Activated naive CD4-positive, alpha-beta T cell treated with anti-CD3 and anti-CD28 coated beads, Interleukin-2, amount 10 ng/mL, durations not matched to agents 7 days and 5 days (primary cell): ENCODE measurements around the gene TMED6.

Experiments used
- CTCF ChIA-PET: fragments of 350-600 bp; sonication (Branson Sonifier 250); formaldehyde crosslinking; loops from one replicate; lab custom pipeline; 2021; ENCODE audit warnings: antibody characterized with exemption; lab: Charles Lee
- DNase-seq: peaks from one replicate; pipeline ENCODE4 v3.0.0-alpha.2; 2020
- H3K27ac Mint-ChIP-seq: one replicate; pipeline ENCODE4 v1.8.0; 2021; ENCODE audit warnings: mild to moderate bottlenecking, moderate library complexity, mixed read lengths
- H3K27me3 Mint-ChIP-seq: one replicate; pipeline ENCODE4 v1.8.0; 2021; ENCODE audit warnings: mild to moderate bottlenecking, mixed read lengths
- H3K36me3 Mint-ChIP-seq: one replicate; pipeline ENCODE4 v1.8.0; 2021; ENCODE audit warnings: mixed read lengths
- H3K4me1 Mint-ChIP-seq: one replicate; pipeline ENCODE4 v1.8.0; 2021; ENCODE audit warnings: mixed read lengths
- H3K4me3 Mint-ChIP-seq: one replicate; pipeline ENCODE4 v1.8.0; 2021; ENCODE audit warnings: mild to moderate bottlenecking, moderate library complexity, mixed read lengths
- H3K9me3 Mint-ChIP-seq: one replicate; pipeline ENCODE4 v1.8.0; 2021; ENCODE audit warnings: mixed read lengths

TMED6 gene

DNA sequence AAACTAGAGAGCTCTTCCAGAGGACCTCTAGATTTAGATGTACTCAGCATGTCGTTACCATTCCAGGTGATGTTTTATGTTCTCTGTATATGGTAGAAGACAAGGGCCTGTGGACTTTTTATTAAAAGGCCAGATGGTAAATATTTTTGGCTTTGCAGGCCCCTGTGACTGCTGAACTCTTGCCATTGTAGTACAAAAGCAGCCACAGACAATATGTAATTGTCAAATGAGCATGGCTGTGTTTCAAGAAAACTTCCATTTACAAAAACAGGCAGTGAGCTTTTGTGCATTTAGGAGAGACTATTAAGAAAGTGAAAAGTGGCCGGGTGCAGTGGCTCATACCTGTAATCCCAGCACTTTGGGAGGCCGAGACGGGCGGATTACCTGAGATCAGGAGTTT, 7.4 kb downstream of the TMED6 start:
- peaks cover 39% of the 10 kb centered on the region for H3K36me3 Mint-ChIP-seq
- peaks cover 30% of the 10 kb centered on the region for H3K4me1 Mint-ChIP-seq
- CTCF ChIA-PET, result no interaction called here
- no peak overlapping the region for H3K27ac Mint-ChIP-seq
- no peaks in the 10 kb centered on the region for H3K27me3 Mint-ChIP-seq
- no peaks in the 10 kb centered on the region for H3K9me3 Mint-ChIP-seq
- no peak overlapping the region for H3K4me3 Mint-ChIP-seq
- DNase-seq, result no peak

DNA sequence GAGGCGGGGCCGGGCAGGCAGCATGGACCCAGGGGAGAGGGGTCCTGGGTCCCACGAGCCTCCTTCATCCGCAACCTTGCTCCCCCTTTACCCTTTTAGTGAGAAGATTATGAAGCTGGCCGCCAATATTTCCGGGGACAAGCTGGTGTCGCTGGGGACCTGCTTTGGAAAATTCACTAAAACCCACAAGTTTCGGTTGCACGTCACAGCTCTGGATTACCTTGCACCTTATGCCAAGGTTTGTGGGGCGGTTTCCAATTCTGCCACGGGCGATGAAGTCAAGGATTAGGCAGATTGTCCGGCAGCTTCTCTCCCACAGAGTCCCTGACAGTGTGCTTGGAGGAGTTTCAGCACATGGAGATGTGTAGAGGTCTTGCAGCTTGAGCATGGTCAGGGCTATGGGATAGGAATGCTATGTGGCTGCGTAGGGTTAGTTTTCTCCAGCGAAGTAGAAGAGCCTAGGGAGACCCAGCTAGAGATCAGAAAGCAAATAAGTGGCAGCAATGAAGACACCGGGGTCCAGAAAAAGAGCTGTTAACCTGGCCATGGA, 11.4 kb downstream of the TMED6 start:
- H3K4me3 Mint-ChIP-seq, result peak overlapping the region; percentile 100
- peaks cover 46% of the 10 kb centered on the region for H3K36me3 Mint-ChIP-seq
- H3K4me1 Mint-ChIP-seq, result peaks cover 50% of the 10 kb centered on the region
- H3K9me3 Mint-ChIP-seq, result no peaks in the 10 kb centered on the region
- peak; percentile 55 for DNase-seq
- no peaks in the 10 kb centered on the region for H3K27me3 Mint-ChIP-seq
- CTCF ChIA-PET, result interaction anchor here (0.6 to 2.0 kb wide), 4 partner anchors 43 to 334 kb away, joined by 3 to 9 read pairs (median 4); no protein-coding TSS in a partner anchor
- peak overlapping the region; percentile 97 for H3K27ac Mint-ChIP-seq

DNA sequence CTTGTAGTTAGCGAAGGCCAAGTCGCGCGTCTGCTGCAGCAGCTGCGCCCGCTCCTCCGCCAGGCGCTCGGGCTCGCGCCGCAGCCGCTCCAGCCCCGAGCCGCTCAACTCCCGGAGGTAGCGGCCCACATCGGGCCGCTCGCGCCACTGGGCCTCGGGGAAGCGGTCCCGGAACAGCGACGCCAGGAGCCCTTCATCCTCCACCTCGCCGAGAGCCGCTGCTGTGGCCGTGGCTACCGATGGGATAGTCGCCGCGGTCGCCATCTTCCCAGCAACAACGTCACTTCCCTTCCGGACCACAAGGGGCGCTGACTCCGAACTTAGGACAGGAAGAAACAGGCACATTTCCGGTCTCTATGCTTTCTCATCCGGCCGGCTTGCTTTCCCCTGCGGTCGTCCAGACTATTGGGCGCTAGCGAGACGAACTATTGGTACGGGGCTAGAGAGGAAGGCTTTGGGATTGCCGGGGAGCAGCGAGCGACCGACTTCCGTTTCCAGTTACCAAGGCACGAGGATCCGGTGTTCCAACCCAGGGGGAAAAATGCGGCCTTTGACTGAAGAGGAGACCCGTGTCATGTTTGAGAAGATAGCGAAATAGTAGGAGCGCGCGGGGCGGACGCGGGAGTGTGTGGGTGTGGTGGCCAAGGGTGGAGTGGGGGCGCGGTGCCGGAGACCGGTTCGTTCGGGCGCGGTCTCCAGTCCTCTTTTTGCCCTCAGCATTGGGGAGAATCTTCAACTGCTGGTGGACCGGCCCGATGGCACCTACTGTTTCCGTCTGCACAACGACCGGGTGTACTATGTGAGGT, 12.1 kb downstream of the TMED6 start, which contains the start of the genes COG8 and NIP7:
Gene COG8, minus strand, starts transcription at position 276 of the 806 bp plus-strand sequence. Its CDS starts 12 bp downstream, at position 264.
Gene NIP7, plus strand, starts transcription at position 484 of the 806 bp plus-strand sequence. Its CDS starts 58 bp downstream, at position 542.
- Mint-ChIP-seq H3K4me1 (peaks cover 50% of the 10 kb centered on the region), H3K4me3 (peak within 1 kb of the TSS; percentile 100), H3K36me3 (peaks cover 51% of the 10 kb centered on the region), H3K27ac (peak within 1 kb of the TSS; percentile 97), H3K9me3 (no peaks in the 10 kb centered on the region), H3K27me3 (no peaks in the 10 kb centered on the region)
- peak; percentile 96 for DNase-seq
- CTCF ChIA-PET, result interaction anchor here (0.9 kb wide), 2 partner anchors 9 to 280 kb away, joined by 3 read pairs; partner anchors contain the start of gene PDF

DNA sequence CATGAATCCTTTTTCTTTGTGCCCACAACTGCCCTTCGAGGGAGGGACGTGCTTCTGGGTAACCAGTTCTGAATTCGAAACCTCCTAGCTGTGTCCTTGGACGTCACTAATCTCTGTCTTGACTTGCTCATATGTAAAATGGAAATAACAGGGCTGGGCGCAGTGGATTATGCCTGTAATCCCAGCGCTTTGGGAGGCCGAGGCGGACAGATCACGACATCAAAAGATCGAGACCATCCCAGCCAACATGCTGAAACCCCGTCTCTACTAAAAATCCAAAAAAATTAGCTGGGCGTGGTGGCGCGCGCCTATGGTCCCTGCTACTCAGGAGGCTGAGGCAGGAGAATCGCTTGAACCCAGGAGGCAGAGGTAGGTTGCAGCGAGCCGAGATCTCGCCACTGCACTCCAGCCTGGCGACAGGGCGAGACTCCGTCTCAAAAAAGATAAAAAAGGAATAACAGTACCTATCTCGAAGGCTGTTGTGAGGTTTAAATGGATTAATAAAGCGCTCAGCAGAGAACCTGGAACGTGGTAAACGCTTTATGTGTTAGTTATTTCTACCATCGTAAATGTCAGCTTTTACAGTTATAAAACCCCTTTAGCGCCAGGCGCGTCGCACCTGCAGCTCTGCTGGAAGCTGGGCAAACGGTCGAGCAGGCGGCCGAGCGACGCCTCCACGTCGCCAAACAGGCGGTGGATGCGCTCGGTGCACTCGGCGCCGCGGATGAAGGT, 12.9 kb downstream of the TMED6 start:
- Mint-ChIP-seq H3K27me3 (no peaks in the 10 kb centered on the region), H3K27ac (peak overlapping the region; percentile 97), H3K4me3 (peak overlapping the region; percentile 100), H3K9me3 (no peaks in the 10 kb centered on the region), H3K4me1 (peaks cover 53% of the 10 kb centered on the region), H3K36me3 (peaks cover 55% of the 10 kb centered on the region)
- DNase-seq, result no peak
- CTCF ChIA-PET, result interaction anchor here (0.9 to 1.4 kb wide), 2 partner anchors 8 to 10 kb away, joined by 3 to 5 read pairs; partner anchors contain the start of gene PDF

DNA sequence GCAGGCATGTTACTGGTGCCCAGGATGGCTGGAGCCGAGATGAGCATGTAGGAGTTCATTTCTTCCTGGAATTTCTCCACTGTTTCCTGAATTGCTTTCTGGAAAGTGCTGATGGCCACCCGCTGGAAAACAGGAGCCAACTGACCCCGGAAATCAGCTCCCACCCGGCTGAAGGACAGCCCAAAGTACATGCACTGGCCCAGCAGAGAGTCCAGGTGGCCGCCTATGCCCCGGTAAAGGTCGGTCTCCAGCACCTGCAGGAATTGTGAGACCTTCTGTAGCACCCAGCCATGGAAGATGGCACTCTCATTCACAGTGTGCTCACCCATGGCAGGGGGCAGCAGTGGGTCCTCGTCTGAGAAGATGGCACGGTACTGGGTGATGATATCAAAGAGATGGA, 16.9 kb downstream of the TMED6 start:
- Mint-ChIP-seq H3K27me3 (no peaks in the 10 kb centered on the region), H3K27ac (no peak overlapping the region), H3K4me3 (no peak overlapping the region), H3K9me3 (no peaks in the 10 kb centered on the region), H3K4me1 (peaks cover 35% of the 10 kb centered on the region), H3K36me3 (peaks cover 40% of the 10 kb centered on the region)
- CTCF ChIA-PET, result no interaction called here
- DNase-seq, result no peak

DNA sequence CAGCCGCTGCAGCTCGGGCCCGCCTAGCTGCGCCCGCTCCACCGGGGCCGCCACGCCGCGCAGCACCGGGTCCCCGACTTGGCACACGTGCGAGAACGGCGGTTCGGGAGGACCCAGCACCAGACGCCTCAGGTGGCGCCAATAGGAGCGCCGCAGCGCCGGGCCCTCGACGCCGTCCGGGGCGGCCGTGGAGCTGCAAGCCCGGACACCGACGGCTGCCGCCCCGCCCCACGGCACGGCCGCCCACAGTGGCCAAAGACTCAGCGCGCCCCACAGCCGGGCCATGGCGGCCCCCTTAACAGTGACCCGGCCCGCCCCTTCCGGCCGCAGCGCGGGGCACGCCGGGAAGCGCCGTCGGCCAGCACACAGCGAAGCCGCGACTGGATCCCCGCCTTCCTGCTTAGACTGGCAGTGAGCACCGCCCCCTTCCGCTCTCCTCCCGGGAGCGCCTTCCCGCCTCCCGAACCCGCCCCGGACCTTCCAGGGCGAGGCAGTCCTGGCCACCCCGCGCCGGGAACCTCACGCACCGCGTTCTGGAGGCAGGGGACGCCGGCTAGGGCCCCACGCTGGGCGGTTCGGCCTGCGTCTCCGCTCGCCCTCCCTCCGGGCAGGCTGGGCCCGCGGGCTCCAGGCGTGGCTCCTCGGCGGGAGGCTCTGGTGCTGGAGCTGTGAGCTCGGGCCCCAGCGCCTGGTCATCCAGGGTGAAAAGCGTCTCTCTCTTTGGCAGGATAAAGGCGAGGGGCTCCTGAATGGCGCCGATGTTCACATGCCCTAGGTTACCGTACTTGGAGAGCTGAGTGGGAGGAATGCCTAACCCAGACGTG, 21.1 kb downstream of the TMED6 start, which contains the start of gene PDF:
Gene PDF, minus strand, starts transcription at position 303 of the 824 bp plus-strand sequence. Its CDS starts 18 bp downstream, at position 285.
- Mint-ChIP-seq H3K27me3 (no peaks in the 10 kb centered on the region), H3K36me3 (peaks cover 53% of the 10 kb centered on the region), H3K9me3 (no peaks in the 10 kb centered on the region), H3K4me3 (peak within 1 kb of the TSS; percentile 82), H3K27ac (peak within 1 kb of the TSS; percentile 81), H3K4me1 (peaks cover 49% of the 10 kb centered on the region)
- peak; percentile 91 for DNase-seq
- CTCF ChIA-PET, result interaction anchor here (0.6 to 1.5 kb wide), 2 partner anchors 9 to 791 kb away, joined by 3 read pairs; partner anchors contain the start of gene COG8

DNA sequence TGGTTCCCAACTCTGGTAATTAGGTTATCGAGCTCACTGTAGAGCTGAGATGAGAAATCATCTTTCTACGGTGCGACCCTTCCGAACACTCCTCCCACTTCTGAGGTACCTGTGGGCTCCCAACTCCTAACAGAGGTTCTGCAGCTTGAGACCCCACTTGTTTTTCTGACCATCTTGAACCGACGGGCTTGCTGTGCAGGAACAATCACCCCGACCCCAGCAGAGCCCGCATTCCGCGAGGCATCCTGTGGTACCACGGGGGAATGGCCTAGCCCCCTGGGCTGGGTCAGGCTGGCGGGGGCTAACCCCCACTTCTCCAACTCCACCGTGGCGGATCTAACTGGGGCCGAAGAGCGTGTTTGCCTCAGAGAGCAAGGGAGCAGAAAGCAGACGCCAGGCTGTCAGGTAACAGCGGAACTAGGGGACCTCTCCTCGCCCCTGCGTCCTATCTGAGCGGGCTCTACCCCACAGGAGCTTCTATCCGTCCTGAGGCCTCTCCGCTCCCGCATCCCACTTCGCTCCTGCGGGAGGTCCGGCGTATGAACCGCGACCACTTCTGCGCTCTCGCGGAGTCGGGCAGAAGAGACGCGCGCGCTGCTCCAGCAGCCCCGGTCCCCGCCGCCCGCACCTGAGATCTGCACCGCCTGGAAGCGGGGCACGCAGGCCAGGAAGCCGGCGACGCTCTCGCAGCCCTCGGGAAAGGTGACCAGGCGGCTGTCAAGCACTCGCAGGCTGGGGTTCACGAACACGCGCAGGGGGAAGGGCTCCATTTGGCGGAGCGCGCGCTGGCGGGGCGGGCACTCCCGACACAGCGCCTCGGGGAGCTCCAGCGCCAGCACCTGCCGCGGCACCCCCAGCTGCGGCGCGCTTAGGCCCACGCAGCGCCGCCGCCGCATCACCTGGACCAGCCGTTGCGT, 22.0 kb downstream of the TMED6 start:
- peak; percentile 67 for DNase-seq
- H3K4me1 Mint-ChIP-seq, result peaks cover 53% of the 10 kb centered on the region
- H3K9me3 Mint-ChIP-seq, result no peaks in the 10 kb centered on the region
- peak overlapping the region; percentile 75 for H3K27ac Mint-ChIP-seq
- no peaks in the 10 kb centered on the region for H3K27me3 Mint-ChIP-seq
- H3K4me3 Mint-ChIP-seq, result peak overlapping the region; percentile 77
- CTCF ChIA-PET, result interaction anchor here (1.0 to 1.5 kb wide), 4 partner anchors 9 to 57 kb away, joined by 3 to 5 read pairs (median 3); partner anchors contain the start of genes COG8 and TERF2
- H3K36me3 Mint-ChIP-seq, result peaks cover 53% of the 10 kb centered on the region

DNA sequence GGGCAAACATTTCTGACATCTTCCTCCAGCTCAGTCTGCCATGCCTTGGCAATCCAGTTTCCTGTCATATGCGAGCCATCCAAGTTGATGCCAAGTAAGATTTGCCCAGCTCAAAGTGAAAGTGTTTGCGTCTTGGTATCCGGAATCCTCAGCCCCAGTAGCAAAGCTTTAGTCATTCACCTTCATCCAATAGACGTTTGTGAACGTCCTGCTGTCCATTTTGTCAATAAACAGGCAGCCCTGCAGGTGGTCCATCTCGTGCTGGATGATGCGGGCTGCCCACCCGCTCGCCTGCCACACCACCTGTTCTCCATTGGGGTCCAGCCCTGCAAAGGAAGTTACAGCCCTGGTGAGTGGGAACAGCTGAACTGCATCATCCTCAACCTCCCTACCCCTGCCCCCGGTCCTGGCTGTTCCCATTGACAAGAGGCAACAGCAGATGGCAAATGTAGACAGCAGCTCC, 22.7 kb downstream of the TMED6 start:
- no peaks in the 10 kb centered on the region for H3K9me3 Mint-ChIP-seq
- peaks cover 48% of the 10 kb centered on the region for H3K36me3 Mint-ChIP-seq
- peaks cover 50% of the 10 kb centered on the region for H3K4me1 Mint-ChIP-seq
- H3K27me3 Mint-ChIP-seq, result no peaks in the 10 kb centered on the region
- DNase-seq, result no peak
- CTCF ChIA-PET, result interaction anchor here (1.0 to 1.3 kb wide), 3 partner anchors 9 to 57 kb away, joined by 3 to 5 read pairs (median 3); partner anchors contain the start of gene TERF2
- H3K4me3 Mint-ChIP-seq, result peak overlapping the region; percentile 77
- H3K27ac Mint-ChIP-seq, result peak overlapping the region; percentile 75

DNA sequence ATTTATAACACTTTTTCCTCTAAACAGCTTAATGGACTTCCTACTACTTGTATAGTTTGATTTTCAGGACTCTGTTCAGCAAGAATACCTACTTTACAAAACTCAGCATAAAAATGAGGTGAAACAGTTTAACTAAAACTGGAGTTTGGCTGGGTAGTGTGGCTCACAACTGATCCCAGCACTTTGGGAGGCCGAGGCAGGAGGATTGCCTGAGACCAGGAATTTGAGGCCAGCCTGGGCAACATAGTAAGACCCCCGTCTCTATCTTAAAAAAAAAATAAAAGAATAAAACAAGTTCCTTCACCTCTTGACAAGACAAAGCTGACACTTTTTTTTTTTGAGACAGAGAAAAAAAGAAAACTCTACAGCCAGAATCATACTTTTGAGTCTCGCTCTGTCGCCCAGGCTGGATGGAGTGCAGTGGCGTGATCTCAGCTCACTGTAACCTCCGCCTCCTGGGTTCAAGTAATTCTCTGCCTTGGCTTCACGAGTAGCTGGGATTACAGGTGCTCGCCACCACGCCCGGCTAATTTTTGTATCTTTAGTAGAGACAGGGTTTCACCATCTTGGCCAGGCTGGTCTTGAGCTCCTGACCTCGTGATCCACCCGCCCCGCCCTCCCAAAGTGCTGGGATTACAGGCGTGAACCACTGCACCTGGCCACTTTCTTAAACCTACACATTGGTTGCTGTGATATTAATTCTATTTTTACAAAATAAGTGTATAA, 23.8 kb downstream of the TMED6 start:
- Mint-ChIP-seq H3K27me3 (no peaks in the 10 kb centered on the region), H3K27ac (no peak overlapping the region), H3K4me1 (peaks cover 47% of the 10 kb centered on the region), H3K9me3 (no peaks in the 10 kb centered on the region), H3K36me3 (peaks cover 45% of the 10 kb centered on the region), H3K4me3 (no peak overlapping the region)
- CTCF ChIA-PET, result interaction anchor here (1.3 kb wide), 1 partner anchor 12 kb away, joined by 3 read pairs; no protein-coding TSS in a partner anchor
- DNase-seq, result no peak

DNA sequence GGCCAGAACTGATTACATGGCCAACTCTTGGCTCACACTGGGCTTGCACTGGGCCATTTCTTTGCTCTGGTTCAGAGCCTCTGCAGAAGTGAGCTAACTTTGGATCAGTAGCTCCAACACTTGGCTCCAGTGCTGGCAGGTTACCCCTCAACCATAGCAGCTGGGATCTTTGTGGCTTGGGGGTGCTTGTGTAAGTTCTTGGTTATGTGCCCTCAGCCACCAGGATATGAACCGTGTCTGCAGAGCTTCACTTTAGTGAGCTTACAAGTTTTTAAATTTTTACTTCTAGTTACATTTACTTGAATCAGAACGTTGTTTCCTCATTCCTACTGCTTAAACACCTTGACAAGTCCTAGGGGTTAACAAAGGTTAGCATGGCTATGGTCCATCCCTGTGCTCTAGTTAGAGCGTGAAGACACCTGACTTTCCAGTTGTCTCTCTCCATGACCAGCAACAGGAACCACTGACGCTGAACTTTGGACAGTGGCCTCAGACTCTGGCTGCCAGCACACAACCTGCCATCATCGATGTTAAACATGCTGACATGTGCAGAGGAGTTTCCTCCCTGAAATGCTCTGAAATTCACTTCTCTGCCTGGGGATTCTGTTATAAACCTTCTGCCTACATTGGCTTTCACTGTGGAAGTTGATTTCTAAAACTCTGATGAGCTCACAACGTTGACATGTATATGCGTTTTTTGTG, 25.3 kb downstream of the TMED6 start:
- CTCF ChIA-PET, result no interaction called here
- Mint-ChIP-seq H3K36me3 (peaks cover 52% of the 10 kb centered on the region), H3K27ac (no peak overlapping the region), H3K27me3 (no peaks in the 10 kb centered on the region), H3K4me3 (no peak overlapping the region), H3K4me1 (peaks cover 52% of the 10 kb centered on the region), H3K9me3 (no peaks in the 10 kb centered on the region)
- no peak for DNase-seq

DNA sequence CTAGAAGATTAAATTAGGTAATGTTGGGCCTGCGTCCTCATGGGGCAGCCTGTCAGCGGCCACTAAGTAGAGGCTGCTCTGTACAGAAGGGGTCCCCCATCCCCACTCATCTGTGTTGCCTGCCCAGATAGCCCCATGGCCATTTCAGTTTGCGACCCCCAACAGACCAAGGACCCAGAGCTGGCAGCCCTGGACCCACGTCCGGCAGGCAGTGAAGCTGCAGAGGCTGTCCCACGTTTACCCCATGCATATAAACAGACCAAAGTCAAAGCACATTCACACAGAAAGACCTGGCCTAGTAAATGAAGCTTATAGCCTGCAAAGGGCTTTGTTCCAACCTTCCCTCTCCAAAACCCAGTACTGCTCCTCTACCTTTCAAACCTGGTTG, 25.8 kb downstream of the TMED6 start:
- no peak for DNase-seq
- Mint-ChIP-seq H3K4me3 (no peak overlapping the region), H3K9me3 (no peaks in the 10 kb centered on the region), H3K27me3 (no peaks in the 10 kb centered on the region), H3K27ac (peak overlapping the region; percentile 52), H3K4me1 (peaks cover 47% of the 10 kb centered on the region), H3K36me3 (peaks cover 55% of the 10 kb centered on the region)
- CTCF ChIA-PET, result no interaction called here
